ENCODE results near the gene R3HDM1.
"Not testable (repeated sequence)": the region's sequence is repeated elsewhere in the genome, so short reads cannot be mapped to it uniquely, and the experiment has no call there.

Gene R3HDM1

DNA sequence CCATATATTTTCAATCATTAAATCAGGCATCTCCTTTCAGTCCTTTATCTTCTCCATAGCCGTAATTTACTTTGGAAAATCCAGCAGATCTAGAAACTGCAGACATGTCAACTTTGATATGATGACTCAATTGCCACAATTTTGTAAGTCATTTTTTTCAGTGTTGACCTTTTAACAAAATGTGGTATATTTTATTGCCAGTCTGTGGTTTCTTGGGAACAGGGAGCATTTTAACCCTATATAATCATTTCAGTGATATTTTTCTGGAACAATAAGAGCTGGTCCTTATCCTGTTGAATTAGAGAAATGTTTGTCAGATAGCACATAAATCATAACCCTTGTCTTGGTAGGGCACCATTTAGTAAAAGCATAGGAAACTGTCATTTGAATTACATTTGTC is 119.4 kb downstream of the R3HDM1 start:
- DNase-seq: no peak

DNA sequence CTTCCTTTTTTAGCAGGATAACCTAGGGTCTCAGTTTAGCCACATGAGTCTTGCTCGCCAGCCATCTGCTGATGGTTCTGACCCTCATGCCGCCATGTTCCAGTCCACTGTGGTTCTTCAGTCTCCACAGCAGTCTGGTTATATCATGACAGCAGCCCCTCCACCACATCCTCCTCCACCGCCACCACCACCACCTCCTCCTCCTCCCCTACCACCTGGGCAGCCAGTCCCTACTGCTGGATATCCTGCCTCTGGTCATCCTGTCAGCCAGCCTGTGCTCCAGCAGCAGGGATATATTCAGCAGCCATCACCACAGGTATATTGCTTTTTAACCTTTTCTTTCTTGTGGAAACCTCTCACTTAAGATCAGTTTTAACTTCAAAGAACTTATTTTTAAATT is 120.4 kb downstream of the R3HDM1 start:
- DNase-seq: no peak

GRCh38 chr2:135654239-135654638 is 123.0 kb downstream of the R3HDM1 start:
- DNase-seq: not testable (repeated sequence)

GRCh38 chr2:135657806-135658582 is 126.7 kb downstream of the R3HDM1 start:
- DNase-seq: no peak

DNA sequence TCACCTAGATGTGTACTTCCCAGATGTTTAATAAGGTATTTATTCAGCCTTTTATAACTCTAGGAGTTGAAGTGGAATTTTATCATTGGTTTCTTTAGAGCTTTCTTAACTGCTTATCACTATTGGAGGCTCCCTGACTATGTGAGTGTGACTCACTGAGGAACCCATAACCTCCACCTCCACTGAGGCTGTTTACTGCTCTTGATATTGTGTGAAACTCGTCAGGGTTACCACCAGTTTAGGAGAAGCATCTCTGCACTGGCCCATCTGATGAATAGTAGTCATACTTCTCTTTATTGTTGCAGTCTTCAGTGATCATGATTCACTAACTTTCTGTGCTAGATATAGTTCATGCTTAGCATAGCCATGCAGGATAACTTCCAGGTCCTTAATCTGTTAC is 130.8 kb downstream of the R3HDM1 start:
- no peak for DNase-seq

DNA sequence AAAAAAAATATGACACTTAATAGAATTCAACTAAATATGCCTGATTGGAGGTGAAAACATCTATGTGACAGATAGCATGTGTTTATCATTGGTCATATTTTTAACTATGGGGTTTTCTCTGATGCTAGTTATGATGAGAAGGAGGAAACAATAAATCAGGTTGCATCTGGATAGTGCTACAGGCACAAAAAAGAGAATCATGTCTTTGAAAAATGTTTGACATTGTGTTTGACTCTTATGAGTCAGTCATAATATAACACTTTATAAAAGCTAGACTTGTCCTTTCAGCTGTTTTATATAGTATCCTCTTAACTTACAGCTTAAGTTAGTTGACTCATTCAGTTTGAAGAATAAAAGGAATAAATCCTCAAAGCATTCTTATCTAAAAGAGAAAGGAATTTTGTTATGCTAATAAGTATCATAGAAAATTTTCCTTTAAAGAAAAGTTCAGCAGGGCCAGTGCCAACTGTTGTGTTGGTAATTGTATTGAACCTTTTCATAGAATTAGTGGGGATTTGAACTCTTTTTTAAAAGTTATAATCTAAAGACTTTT is 131.9 kb downstream of the R3HDM1 start:
- no peak for DNase-seq

DNA sequence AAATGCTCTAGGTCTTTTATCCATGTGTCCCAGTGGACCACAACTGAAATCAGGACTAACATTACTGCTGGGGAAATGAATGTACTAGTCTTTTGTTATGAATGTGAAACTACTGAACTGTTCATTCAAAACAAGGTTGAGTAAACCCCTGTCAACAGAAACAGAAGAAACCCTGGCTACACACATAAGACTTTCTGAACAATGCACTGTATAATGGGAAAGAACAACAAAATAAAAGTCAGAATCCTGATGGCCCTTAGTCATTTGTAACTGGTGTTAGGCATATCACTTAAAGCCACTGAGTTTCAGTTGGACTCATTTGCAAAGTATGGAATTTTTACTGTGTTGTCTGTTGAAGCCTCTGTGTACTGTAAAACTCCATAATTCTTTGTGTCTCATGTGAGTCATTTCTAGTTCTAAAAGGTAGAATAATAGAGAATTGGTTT is 133.4 kb downstream of the R3HDM1 start:
- no peak for DNase-seq

GRCh38 chr2:135667045-135667444 is 135.8 kb downstream of the R3HDM1 start:
- no peak for DNase-seq

GRCh38 chr2:135674453-135674852 is 143.2 kb downstream of the R3HDM1 start:
- no peak for DNase-seq

GRCh38 chr2:135676031-135676430 is 144.7 kb downstream of the R3HDM1 start:
- no peak for DNase-seq

DNA sequence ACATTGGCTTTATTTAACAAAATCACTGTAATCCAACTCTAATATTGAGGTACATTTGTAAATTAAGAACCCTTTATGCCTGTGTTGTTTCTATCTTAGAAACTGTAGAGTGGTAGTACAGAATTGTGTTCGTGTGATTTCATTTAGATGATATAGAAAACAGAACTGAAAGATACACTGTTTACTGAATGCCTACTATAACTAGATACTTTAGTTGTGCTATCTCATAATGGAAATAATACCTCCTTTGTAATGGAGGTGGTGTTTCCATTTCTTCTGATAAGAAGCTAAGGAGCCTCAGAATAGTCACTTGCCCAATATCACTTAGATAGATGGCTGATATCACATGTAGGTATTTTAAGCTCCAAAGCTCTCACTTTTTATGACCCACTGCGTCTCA is 147.8 kb downstream of the R3HDM1 start:
- no peak for DNase-seq

DNA sequence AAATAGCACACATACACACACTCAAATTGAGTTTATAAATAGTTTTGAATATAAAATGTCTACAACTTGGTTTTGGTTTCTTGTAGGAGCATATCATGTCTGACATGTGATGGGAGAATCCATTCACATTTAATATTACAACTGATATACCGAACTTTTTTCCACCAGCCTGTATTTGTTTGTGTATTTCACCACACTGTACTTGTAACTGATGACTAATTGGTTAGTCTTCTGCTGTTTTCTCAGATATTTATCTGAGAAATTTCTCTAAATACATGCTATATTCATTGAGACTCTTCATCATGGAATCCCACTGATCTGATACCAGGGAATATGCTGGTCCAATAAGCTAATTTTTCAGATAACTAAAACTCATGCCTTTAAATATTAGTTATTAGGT is 154.1 kb downstream of the R3HDM1 start:
- DNase-seq: no peak

DNA sequence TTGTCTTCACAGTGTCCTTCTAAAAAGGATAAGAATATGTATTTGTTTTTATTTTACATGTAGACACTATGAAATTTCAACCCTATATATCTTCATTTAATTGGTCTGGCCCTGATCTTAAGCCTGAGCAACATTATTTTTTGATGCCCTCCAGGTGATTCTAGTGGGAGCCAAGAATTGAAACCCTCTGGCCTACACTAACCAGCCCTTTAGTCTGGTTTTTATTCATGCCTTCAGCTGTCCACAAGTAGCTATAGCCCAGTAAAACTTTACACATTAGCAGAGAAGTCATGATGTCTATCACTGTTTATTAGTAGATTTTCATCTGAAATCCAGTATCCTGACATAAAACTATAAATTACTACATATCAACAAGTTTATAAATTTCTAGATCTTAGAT is 157.7 kb downstream of the R3HDM1 start:
- no peak for DNase-seq

- no peak for DNase-seq
Observed at GRCh38 chr2:135689679-135690078, 158.4 kb downstream of the R3HDM1 start.

- DNase-seq: no peak
Observed at GRCh38 chr2:135694711-135695110, 163.4 kb downstream of the R3HDM1 start.

DNA sequence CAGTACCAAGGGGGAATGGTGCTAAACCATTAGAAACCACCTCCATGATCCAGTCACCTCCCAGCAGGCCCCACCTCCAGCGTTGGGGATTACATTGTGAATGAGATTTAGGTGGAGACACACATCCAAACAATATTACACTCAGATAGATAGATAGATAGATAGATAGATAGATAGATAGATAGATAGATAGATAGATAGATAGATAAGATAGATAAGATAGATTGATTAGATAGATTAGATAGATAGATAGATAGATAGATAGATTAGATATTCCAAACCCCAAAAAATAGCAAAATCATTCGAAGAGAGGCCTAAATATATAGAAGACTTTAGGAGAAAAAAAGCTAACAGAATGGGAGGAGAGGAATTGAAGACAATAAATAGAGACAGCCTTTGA is 167.6 kb downstream of the R3HDM1 start:
- DNase-seq: no peak

GRCh38 chr2:135701442-135701841 is 170.2 kb downstream of the R3HDM1 start:
- DNase-seq: no peak

DNA sequence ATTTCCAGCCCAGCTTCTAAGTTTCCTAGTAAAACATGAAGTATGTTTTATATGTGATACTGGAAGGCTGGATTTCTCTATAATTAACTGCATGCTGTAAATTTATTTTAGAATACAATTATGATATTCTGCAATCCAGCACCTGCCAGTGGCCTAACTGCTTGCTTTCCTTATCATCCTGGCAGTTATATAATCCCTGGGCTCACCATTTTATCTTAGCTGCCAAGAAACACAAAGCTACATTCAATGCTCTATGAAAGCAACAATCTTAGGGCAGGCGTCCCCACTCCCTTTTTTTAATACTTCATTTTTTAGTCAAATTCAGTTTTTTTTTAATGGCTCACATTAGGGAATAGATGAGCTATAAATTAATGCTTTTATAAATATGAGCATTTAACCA is 172.0 kb downstream of the R3HDM1 start:
- DNase-seq: no peak

DNA sequence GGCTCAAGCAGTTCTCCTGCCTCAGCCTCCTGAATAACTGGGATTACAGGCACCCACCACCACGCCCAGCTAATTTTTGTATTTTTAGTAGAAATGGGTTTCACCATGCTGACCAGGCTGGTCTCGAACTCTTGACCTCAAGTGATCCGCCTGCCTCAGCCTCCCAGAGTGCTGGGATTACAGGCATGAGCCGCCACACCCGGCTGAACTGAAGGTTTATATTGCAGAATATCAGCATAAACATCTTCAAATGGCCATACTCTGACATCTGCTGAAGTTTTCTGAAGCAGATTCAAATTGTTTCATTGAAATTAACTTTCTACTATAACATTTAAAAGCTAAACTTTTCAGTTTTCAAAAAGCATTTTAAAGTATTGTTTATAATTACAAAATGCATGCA is 172.8 kb downstream of the R3HDM1 start:
- not testable (repeated sequence) for DNase-seq

DNA sequence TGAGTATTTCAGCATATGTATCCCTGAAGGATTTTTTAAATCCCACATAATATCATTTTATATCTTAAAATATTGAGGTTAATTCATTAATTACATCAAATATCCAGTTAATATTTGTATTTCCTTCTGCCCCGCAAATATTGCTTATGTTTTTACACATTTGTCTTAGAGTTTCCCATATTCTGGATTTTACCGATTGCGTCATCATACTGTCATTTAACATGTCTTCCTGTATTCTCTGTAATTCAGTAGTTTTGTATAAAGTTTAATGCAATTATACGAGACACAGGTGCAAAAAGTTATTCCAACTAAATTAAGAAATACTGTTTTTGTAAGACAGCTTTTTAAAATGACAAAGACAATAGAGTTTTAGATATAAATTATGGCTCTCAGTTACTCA is 176.9 kb downstream of the R3HDM1 start:
- no peak for DNase-seq

DNA sequence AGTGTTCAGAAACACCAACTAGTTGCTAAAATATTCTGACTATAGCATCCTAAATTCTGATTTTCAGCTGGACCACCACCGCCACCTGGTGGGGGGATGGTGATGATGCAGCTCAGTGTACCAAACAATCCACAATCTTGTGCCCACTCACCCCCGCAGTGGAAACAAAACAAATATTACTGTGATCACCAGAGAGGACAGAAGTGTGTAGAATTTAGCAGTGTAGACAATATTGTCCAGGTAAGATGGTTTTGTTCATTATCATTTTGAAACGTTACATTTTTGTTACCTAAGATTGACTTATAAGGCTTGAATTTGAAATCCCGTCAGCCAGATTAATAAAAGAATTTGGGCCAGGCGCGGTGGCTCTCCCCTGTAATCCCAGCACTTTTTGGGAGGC is 178.7 kb downstream of the R3HDM1 start:
- no peak for DNase-seq

DNA sequence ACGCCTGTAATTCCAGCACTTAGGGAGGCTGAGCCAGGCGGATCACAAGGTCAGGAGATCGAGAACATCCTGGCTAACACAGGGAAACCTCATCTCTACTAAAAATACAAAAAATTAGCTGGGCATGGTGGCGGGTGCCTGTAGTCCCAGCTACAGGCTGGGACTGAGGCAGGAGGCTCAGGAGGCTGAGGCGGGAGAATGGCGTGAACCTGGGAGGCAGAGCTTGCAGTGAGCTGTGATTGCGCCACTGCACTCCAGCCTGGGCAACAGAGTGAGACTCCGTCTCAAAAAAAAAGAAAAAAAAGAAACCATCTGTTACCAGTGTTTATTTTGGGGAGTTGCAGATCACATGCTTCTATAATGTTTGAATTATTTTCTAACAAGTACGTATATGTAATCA is 183.8 kb downstream of the R3HDM1 start:
- not testable (repeated sequence) for DNase-seq

DNA sequence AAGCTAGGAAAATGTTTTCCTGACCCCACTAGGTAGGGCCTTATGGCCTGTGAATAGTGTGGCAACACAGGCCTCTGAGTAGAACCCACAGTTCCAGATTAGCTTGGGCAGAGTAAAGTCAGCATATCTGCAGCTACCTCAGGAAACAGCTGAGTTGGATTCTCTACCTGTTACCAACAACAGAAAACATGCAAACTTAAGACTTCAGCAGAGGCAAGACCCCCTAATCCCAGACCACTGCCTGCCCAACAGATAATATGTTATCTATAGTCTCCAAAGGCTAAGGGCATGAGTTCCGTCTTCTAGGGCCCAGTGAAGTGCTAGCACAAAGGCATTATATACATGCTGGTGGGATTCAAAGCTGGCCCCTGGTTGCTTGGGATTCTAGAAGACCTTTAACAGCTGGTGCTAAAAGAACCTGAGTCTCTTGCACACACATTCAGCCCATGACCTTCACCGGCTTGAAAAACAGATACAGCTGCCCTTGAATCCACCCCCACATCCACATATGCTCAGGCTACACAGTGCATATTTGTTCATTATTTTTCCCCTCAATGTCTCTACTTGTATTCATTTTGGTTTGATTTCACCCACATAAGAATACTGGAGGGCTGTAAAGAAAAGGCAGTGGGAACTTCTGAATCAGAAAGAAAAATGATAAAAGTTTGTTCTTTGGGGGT is 196.9 kb downstream of the R3HDM1 start:
- DNase-seq: no peak

DNA sequence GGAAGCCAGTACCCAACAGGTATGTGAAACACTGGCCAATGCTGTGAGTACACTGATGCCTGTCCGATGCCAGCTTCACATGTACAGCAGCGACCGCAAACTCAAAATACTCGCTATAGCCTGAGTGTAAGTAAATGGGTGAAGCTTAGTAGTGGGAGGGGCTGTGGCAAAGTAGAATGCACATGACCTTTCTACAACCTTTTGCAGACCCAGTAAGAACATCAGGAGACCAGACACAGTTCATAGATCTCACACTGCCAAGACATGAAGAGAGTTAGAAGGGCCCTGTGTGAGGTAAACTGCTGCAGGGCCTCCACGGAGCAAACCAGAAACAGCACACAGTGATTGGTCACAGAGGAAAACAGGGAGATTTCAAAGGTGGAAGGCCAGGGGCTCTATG is 201.3 kb downstream of the R3HDM1 start:
- no peak for DNase-seq
